ENCODE data around the gene NREP. TPM values are rescaled to one million over a fixed set of nuclear protein-coding genes. Genes with fewer than 3 reads are reported as not detected.

Gene NREP
- total and polyA plus RNA-seq, 4 donors: 3.0 to 82.7 (median 9.8) TPM

GRCh38 chr5:111772456-111773122 lies 15.6 kb upstream of the NREP start:
- no peak for DNase-seq (ENCODE audit: low spot score)
- Histone ChIP-seq H3K4me1 (ENCODE audit: control insufficient read depth in 4 of 4, insufficient read depth in 4 of 4, low read length in 3 of 4) (peaks cover under 1 to 10% (median 2%) of the 10 kb centered on the region in 4 donors), H3K27me3 (ENCODE audit: control insufficient read depth in 4 of 4, insufficient read depth in 4 of 4, low read length in 3 of 4) (no peaks in the 10 kb centered on the region), H3K9ac (ENCODE audit: low read depth in 1 of 2, low read length in 2 of 2) (no peak overlapping the region), H3K9me3 (ENCODE audit: control insufficient read depth in 4 of 4, low read length in 3 of 4) (no peaks in the 10 kb centered on the region), H3K4me3 (ENCODE audit: low read depth in 1 of 3, low read length in 3 of 3) (no peak overlapping the region), H3K27ac (ENCODE audit: low read depth in 1 of 2, low read length in 2 of 2) (no peak overlapping the region), H3K36me3 (ENCODE audit: control insufficient read depth in 4 of 4, insufficient read depth in 3 of 4, low read depth in 1 of 4, low read length in 3 of 4) (no peaks in the 10 kb centered on the region)
- TF ChIP-seq HNF4G (IDR thresholded peaks at IDR 0.05) (no peak), MAX (IDR thresholded peaks at IDR 0.05) (no peak), HNF4A (conservative IDR thresholded peaks at IDR 0.05) (no peak), REST (IDR thresholded peaks at IDR 0.05) (no peak), YY1 (IDR thresholded peaks at IDR 0.05) (no peak), FOXA1 (IDR thresholded peaks at IDR 0.05) (no peak), JUND (IDR thresholded peaks at IDR 0.05) (no peak), CTCF (IDR thresholded peaks at IDR 0.05; ENCODE audit: low read depth, low read length, missing input control) (no peak), FOXA2 (IDR thresholded peaks at IDR 0.05) (no peak), SP1 (IDR thresholded peaks at IDR 0.05) (no peak), NR2F2 (IDR thresholded peaks at IDR 0.05) (no peak), ATF3 (IDR thresholded peaks at IDR 0.05) (no peak), RAD21 (IDR thresholded peaks at IDR 0.05) (no peak), TAF1 (conservative IDR thresholded peaks at IDR 0.05) (no peak), GABPA (IDR thresholded peaks at IDR 0.05 in 1 of 2, conservative IDR thresholded peaks at IDR 0.05 in 1 of 2) (no peak)
- WGBS: 71% methylated on average over 6 of the region's 6 CpGs

- WGBS: 90% methylated on average over 4 of the region's 4 CpGs
- Histone ChIP-seq H3K4me1 (ENCODE audit: control insufficient read depth in 4 of 4, insufficient read depth in 4 of 4, low read length in 3 of 4) (peaks cover 0 to 4% (median under 1%) of the 10 kb centered on the region in 4 donors), H3K9ac (ENCODE audit: low read depth in 1 of 2, low read length in 2 of 2) (no peak overlapping the region), H3K4me3 (ENCODE audit: low read depth in 1 of 3, low read length in 3 of 3) (no peak overlapping the region), H3K9me3 (ENCODE audit: control insufficient read depth in 4 of 4, low read length in 3 of 4) (no peaks in the 10 kb centered on the region), H3K27me3 (ENCODE audit: control insufficient read depth in 4 of 4, insufficient read depth in 4 of 4, low read length in 3 of 4) (no peaks in the 10 kb centered on the region), H3K27ac (ENCODE audit: low read depth in 1 of 2, low read length in 2 of 2) (no peak overlapping the region), H3K36me3 (ENCODE audit: control insufficient read depth in 4 of 4, insufficient read depth in 3 of 4, low read depth in 1 of 4, low read length in 3 of 4) (no peaks in the 10 kb centered on the region)
- DNase-seq (ENCODE audit: low spot score): no peak
- TF ChIP-seq SP1 (IDR thresholded peaks at IDR 0.05) (no peak), YY1 (IDR thresholded peaks at IDR 0.05) (no peak), EGR1 (IDR thresholded peaks at IDR 0.05; ENCODE audit: low read depth in 2 of 2) (no peak), HNF4A (conservative IDR thresholded peaks at IDR 0.05) (no peak), NR2F2 (IDR thresholded peaks at IDR 0.05) (no peak), TAF1 (conservative IDR thresholded peaks at IDR 0.05) (no peak), FOXA1 (IDR thresholded peaks at IDR 0.05) (no peak), MAX (IDR thresholded peaks at IDR 0.05) (no peak)
Measured at GRCh38 chr5:111769541-111769940, 12.5 kb upstream of the NREP start.

All from liver (tissue), 9 donors.